ENCODE data around the gene NOS1.
"Not testable (repeated sequence)": the region's sequence is repeated elsewhere in the genome, so short reads cannot be mapped to it uniquely, and the experiment has no call there.

The NOS1 gene

DNA sequence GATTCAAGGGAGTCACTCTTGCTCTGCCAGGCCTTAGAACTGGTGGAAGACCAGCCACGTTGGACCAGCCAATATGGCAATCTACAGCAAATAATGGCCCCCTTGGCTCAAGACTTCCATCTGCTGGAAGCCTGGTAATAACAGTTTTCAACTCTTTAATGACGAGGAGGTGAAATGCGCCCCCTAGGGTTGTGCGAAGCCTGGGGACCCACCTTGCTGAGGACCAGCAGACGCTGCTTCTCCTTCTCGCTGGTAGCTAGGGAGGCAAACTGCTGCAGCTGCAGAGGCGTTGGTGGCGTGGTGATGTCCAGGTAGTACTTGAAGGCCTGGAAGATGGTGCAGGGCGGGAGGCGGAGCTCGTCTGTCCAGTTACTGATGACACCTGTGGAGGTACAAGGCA, 129.7 kb downstream of the NOS1 start:
- H3K4me3 ChIP-seq (ENCODE audit: low read length): no peak overlapping the region
- no peaks in the 10 kb centered on the region for H3K27me3 ChIP-seq (ENCODE audit: control insufficient read depth, insufficient read depth, low read length)
- no peaks in the 10 kb centered on the region for H3K36me3 ChIP-seq (ENCODE audit: control insufficient read depth, insufficient read depth, low read length)
- H3K27ac ChIP-seq (ENCODE audit: low read depth, low read length): no peak overlapping the region
- no peak overlapping the region for H3K9ac ChIP-seq (ENCODE audit: low read length)
- H3K4me1 ChIP-seq (ENCODE audit: control insufficient read depth, insufficient read depth, low read length): no peaks in the 10 kb centered on the region

DNA sequence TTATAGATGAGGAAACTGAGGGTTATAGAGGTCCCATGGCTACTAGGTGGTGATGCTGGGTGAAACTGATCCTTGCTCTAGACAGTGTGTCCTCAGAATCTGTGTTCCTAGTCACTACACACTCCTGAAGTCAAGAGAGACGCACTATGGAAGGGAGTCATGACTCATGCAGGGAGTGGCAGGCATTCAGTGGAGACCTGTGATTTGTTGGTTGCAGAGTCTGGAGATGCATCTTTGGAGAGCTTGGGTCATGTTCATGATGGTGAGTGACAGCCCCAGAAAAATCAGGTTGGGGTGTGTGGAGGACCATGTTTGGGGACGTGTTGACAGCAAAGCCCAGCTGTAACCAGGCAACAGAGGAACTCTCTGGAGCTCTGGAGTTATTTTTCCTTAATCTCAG, 133.2 kb downstream of the NOS1 start:
- Histone ChIP-seq H3K4me1 (ENCODE audit: control insufficient read depth, insufficient read depth, low read length) (no peaks in the 10 kb centered on the region), H3K9ac (ENCODE audit: low read length) (no peak overlapping the region), H3K36me3 (ENCODE audit: control insufficient read depth, insufficient read depth, low read length) (no peaks in the 10 kb centered on the region), H3K27me3 (ENCODE audit: control insufficient read depth, insufficient read depth, low read length) (no peaks in the 10 kb centered on the region), H3K27ac (ENCODE audit: low read depth, low read length) (no peak overlapping the region), H3K4me3 (ENCODE audit: low read length) (no peak overlapping the region)

DNA sequence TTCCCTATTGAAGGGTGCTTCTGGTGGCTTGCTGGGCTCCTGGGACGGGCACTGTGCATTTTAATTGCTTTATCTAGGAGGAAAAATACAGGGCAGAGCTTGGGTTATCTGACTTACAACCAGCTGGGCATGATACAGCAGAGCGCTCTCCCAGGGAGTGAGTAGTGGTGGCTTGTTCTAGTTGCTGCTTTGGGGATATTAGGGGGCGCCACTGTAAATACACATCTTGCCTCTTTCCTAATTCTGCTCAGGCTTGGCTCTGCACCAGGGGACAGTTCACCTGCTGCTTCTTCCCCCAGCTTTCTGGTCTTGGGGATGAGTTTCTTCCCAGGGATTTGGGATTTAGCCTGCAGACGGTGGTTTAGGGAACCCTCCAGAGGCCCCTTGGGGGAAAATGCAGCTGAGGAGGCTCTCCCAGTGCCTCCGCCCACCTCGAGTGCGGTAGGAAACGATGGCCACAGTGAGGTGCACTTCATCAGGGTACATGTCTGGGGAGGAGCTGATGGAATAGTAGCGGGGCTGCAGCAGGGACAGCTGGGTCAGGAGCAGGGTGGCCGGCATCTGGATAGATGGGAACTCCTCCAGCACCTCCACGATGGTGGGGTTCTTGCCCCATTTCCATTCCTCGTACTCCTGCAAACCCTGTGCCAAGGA, 134.3 kb downstream of the NOS1 start:
- Histone ChIP-seq H3K9ac (ENCODE audit: low read length) (no peak overlapping the region), H3K27ac (ENCODE audit: low read depth, low read length) (no peak overlapping the region), H3K4me1 (ENCODE audit: control insufficient read depth, insufficient read depth, low read length) (no peaks in the 10 kb centered on the region), H3K36me3 (ENCODE audit: control insufficient read depth, insufficient read depth, low read length) (no peaks in the 10 kb centered on the region), H3K4me3 (ENCODE audit: low read length) (no peak overlapping the region), H3K27me3 (ENCODE audit: control insufficient read depth, insufficient read depth, low read length) (no peaks in the 10 kb centered on the region)

DNA sequence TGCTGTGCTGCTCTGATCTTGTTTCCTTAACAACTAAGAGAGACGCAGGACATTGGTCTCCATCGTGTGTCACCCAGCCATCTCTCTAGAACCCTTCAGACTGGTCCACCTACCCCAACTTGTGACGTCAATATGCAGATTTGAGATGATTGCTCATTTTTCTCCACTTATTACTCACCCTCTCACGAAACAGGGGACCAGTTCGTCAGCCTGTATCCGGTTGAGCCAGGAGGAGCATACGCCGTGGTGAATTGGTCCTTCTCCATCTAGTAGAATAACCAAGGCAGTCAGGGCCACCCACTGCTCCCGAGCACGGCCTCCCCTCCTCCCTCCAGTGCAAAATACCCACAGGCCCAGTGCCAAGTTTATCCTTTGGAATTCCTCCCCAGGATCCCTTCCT, 134.9 kb downstream of the NOS1 start:
- Histone ChIP-seq H3K4me1 (ENCODE audit: control insufficient read depth, insufficient read depth, low read length) (no peaks in the 10 kb centered on the region), H3K9ac (ENCODE audit: low read length) (no peak overlapping the region), H3K27ac (ENCODE audit: low read depth, low read length) (no peak overlapping the region), H3K27me3 (ENCODE audit: control insufficient read depth, insufficient read depth, low read length) (no peaks in the 10 kb centered on the region), H3K4me3 (ENCODE audit: low read length) (no peak overlapping the region), H3K36me3 (ENCODE audit: control insufficient read depth, insufficient read depth, low read length) (no peaks in the 10 kb centered on the region)

DNA sequence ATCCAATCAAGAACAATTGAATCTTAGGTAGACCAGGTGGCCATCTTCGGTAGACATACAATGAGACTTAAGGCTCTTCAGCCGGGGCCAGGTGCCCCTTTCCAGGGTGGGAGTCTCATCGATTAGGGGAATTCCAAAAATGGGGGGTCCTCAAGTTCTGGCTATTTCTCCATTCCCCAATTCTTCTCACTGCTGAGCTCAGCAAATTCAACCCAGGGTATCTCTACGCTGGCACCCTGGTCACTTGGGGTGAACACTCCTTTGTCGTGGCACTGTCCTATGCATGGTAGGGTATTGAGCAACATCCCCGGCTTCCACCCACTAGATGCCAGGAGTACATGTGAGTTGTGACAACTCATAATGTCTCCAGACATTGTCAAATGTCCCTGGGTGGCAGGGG, 136.2 kb downstream of the NOS1 start:
- H3K36me3 ChIP-seq (ENCODE audit: control insufficient read depth, insufficient read depth, low read length): no peaks in the 10 kb centered on the region
- H3K27ac ChIP-seq (ENCODE audit: low read depth, low read length): no peak overlapping the region
- H3K27me3 ChIP-seq (ENCODE audit: control insufficient read depth, insufficient read depth, low read length): no peaks in the 10 kb centered on the region
- H3K4me3 ChIP-seq (ENCODE audit: low read length): no peak overlapping the region
- no peak overlapping the region for H3K9ac ChIP-seq (ENCODE audit: low read length)
- H3K4me1 ChIP-seq (ENCODE audit: control insufficient read depth, insufficient read depth, low read length): no peaks in the 10 kb centered on the region

GRCh38 chr12:117220947-117221346, 140.5 kb downstream of the NOS1 start:
- H3K4me3 ChIP-seq (ENCODE audit: low read length); H3K36me3 ChIP-seq (ENCODE audit: control insufficient read depth, insufficient read depth, low read length); H3K27me3 ChIP-seq (ENCODE audit: control insufficient read depth, insufficient read depth, low read length); H3K27ac ChIP-seq (ENCODE audit: low read depth, low read length); H3K4me1 ChIP-seq (ENCODE audit: control insufficient read depth, insufficient read depth, low read length); H3K9ac ChIP-seq (ENCODE audit: low read length): not testable (repeated sequence)

- no peaks in the 10 kb centered on the region for H3K4me1 ChIP-seq (ENCODE audit: control insufficient read depth, insufficient read depth, low read length)
- no peak overlapping the region for H3K27ac ChIP-seq (ENCODE audit: low read depth, low read length)
- no peaks in the 10 kb centered on the region for H3K36me3 ChIP-seq (ENCODE audit: control insufficient read depth, insufficient read depth, low read length)
- H3K9ac ChIP-seq (ENCODE audit: low read length): no peak overlapping the region
- no peak overlapping the region for H3K4me3 ChIP-seq (ENCODE audit: low read length)
- H3K27me3 ChIP-seq (ENCODE audit: control insufficient read depth, insufficient read depth, low read length): no peaks in the 10 kb centered on the region
These were observed 143.3 kb downstream of the NOS1 start for GRCh38 chr12:117218149-117218548.

- no peaks in the 10 kb centered on the region for H3K4me1 ChIP-seq (ENCODE audit: control insufficient read depth, insufficient read depth, low read length)
- no peak overlapping the region for H3K9ac ChIP-seq (ENCODE audit: low read length)
- H3K27me3 ChIP-seq (ENCODE audit: control insufficient read depth, insufficient read depth, low read length): no peaks in the 10 kb centered on the region
- H3K36me3 ChIP-seq (ENCODE audit: control insufficient read depth, insufficient read depth, low read length): no peaks in the 10 kb centered on the region
- H3K27ac ChIP-seq (ENCODE audit: low read depth, low read length): no peak overlapping the region
- H3K4me3 ChIP-seq (ENCODE audit: low read length): no peak overlapping the region
These were observed 144.7 kb downstream of the NOS1 start for GRCh38 chr12:117216686-117217085.

DNA sequence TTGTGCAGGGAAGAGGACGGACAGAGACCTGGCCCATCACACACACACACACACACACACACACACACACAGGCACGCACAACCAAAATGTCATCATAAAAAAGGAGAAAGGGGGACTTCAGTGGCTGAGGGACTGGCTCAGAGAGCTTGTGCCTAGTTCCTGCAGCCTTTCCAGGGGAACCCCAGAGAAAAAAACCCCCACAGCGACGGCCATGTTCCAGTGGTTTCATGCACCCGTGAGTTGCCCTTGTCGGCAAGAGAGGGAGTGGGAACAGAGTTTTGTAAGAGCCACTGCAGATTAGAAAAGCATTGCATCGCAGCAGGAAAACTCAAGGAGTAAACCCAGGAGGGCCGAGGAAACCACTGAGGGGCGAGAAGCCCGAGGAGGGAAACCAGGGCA, 146.6 kb downstream of the NOS1 start:
- no peak overlapping the region for H3K4me3 ChIP-seq (ENCODE audit: low read length)

DNA sequence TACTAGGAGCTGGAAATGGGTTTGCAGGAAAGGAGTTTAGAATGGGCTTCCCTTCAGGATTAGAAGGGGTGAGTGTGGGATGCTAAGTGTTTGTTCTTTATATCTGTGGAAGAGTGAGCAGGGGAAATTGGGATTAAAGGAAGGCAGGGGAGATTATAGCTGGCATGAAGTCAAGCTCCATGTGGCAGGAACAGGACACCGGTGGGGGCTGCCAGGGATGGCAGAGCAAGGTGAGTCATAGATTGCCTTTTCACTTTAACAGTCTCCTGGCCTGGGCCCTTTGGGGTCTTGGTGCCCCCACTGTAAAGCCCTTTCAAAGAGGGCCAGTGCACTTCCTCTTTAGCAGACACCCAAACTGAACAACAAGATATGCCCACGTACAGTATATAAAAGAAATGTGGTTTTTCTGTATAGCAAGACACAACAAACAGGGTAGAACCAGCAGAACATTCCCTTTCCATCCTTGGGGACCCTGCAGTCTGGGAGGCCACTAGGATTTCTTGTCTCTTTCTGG, 148.1 kb downstream of the NOS1 start:
- H3K4me3 ChIP-seq (ENCODE audit: low read length): no peak overlapping the region
- H3K27ac ChIP-seq (ENCODE audit: low read depth, low read length): no peak overlapping the region
- peaks cover 3% of the 10 kb centered on the region for H3K27me3 ChIP-seq (ENCODE audit: control insufficient read depth, insufficient read depth, low read length)
- no peaks in the 10 kb centered on the region for H3K4me1 ChIP-seq (ENCODE audit: control insufficient read depth, insufficient read depth, low read length)
- no peak overlapping the region for H3K9ac ChIP-seq (ENCODE audit: low read length)
- H3K36me3 ChIP-seq (ENCODE audit: control insufficient read depth, insufficient read depth, low read length): no peaks in the 10 kb centered on the region

More for the DNA sequence above, 146.6 kb downstream of the NOS1 start:
- Histone ChIP-seq H3K9ac (ENCODE audit: low read length) (no peak overlapping the region), H3K36me3 (ENCODE audit: control insufficient read depth, insufficient read depth, low read length) (no peaks in the 10 kb centered on the region), H3K27me3 (ENCODE audit: control insufficient read depth, insufficient read depth, low read length) (peaks cover 3% of the 10 kb centered on the region), H3K4me1 (ENCODE audit: control insufficient read depth, insufficient read depth, low read length) (no peaks in the 10 kb centered on the region), H3K27ac (ENCODE audit: low read depth, low read length) (no peak overlapping the region)

GRCh38 chr12:117212563-117213190, 148.7 kb downstream of the NOS1 start:
- Histone ChIP-seq H3K4me3 (ENCODE audit: low read length) (no peak overlapping the region), H3K9ac (ENCODE audit: low read length) (no peak overlapping the region), H3K27ac (ENCODE audit: low read depth, low read length) (no peak overlapping the region), H3K36me3 (ENCODE audit: control insufficient read depth, insufficient read depth, low read length) (no peaks in the 10 kb centered on the region), H3K4me1 (ENCODE audit: control insufficient read depth, insufficient read depth, low read length) (no peaks in the 10 kb centered on the region), H3K27me3 (ENCODE audit: control insufficient read depth, insufficient read depth, low read length) (peaks cover 3% of the 10 kb centered on the region)

- peaks cover 3% of the 10 kb centered on the region for H3K27me3 ChIP-seq (ENCODE audit: control insufficient read depth, insufficient read depth, low read length)
- no peaks in the 10 kb centered on the region for H3K36me3 ChIP-seq (ENCODE audit: control insufficient read depth, insufficient read depth, low read length)
- no peaks in the 10 kb centered on the region for H3K4me1 ChIP-seq (ENCODE audit: control insufficient read depth, insufficient read depth, low read length)
- no peak overlapping the region for H3K27ac ChIP-seq (ENCODE audit: low read depth, low read length)
- no peak overlapping the region for H3K9ac ChIP-seq (ENCODE audit: low read length)
- no peak overlapping the region for H3K4me3 ChIP-seq (ENCODE audit: low read length)
These were observed 151.0 kb downstream of the NOS1 start for GRCh38 chr12:117210266-117210918.
